Dedifferentiated amniotic fluid mesenchymal stem cell (primary cell): ENCODE results near the gene ENTPD8.

ENCODE experiments used
- DNase-seq: peaks from one replicate; pipeline ENCODE4 v3.0.0-alpha.2; 2016; ENCODE audit errors: extremely low spot score

ENTPD8 gene

DNA sequence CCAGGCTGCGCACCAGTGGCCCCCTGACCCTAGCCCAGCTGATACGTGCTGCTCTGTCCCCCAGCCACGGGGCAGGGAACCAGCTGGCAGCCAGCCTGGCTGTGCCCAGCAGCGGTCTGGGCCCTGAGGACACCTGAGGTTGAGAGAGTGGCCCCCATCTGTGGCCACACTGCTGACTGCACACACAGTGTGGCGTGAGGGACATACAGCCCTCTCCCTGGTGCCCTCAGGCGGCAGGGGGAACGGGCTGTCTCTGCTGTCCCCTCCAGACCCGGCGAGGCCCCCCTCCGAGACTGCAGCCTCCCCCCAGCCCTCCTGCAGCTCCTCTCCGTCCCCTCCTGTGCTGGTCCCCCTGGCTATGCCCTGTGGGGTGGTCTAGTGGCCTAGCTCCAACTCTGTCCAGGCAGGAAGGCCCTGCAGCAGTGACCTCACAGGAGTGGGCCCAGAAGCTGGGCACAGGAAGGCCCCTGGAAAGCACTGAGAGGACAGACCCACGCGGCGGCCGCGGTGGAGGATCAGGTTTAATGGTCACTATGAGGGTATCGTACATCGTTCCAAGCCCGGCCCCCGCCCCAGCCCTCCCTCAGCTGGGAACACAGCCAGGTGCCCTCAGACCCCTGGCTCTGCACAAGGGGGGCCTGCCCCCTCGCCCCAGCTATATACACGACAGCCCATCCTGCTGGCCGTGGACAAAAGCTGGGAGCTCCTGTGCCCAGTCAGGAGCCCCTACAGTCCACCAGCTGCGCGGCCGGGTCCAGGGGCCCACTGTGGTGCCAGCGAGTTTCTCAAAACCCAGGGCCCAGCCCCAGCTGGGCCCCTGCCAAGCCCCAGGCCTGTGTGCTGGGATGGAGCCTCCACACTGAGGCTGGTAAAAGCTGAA lies 6.8 kb upstream of the ENTPD8 start:
- DNase-seq: no peak

- DNase-seq: no peak
Observed at GRCh38 chr9:137446851-137447471, 5.8 kb upstream of the ENTPD8 start.

DNA sequence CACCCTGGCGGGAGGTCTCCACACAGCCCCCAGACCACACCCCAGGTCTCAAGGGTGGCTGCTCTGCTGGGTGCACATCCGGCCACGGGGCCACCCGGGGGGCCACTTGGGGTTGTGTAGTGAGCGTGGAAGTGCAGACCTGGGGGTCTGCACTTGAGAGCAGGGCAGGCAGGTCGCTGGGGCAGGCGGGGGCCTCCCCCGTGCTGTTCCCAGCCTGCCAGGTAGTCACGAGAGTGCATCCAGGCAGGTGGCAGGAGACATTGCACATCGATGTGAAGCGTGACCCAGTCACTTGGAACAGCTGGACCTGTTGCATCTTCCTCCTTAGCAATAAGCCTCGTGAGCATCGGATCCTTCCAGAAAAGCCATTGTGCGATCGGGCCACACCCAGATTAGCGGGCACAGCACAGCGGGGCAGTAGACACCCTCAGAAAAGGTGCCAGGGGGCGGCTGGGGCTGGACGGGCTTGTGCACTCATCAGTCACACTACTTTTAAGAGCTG lies 4.8 kb upstream of the ENTPD8 start:
- no peak for DNase-seq

DNA sequence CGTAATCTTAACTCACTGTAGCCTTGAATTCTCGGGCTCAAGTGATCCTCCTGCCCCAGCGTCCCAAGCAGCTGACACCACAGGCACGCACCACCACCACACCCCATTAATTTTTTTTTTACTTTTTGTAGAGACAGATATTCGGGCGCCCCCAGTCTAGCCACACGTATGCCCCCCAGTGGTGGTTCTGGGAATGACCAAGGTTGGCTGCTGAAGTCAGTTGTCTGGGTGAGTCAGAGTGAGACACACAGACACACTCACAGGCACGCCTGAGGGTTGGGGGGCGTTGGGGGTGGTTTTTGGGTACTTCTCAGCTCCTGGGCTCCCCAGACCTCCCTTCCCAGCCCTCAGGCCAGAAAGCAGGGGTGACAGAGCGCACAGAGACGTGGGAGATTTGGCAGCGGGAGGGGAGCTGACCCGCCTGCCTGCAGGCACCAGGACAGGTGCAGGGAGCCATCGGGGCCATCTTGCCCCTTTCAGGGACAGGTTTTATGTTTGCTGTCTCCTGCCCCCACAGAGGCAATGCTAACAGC lies 4.2 kb upstream of the ENTPD8 start:
- peak; percentile 68 for DNase-seq

GRCh38 chr9:137444106-137444790 lies 3.1 kb upstream of the ENTPD8 start:
- DNase-seq: no peak

- DNase-seq: no peak
Observed at GRCh38 chr9:137441935-137442321, 771 bp upstream of the ENTPD8 start.

DNA sequence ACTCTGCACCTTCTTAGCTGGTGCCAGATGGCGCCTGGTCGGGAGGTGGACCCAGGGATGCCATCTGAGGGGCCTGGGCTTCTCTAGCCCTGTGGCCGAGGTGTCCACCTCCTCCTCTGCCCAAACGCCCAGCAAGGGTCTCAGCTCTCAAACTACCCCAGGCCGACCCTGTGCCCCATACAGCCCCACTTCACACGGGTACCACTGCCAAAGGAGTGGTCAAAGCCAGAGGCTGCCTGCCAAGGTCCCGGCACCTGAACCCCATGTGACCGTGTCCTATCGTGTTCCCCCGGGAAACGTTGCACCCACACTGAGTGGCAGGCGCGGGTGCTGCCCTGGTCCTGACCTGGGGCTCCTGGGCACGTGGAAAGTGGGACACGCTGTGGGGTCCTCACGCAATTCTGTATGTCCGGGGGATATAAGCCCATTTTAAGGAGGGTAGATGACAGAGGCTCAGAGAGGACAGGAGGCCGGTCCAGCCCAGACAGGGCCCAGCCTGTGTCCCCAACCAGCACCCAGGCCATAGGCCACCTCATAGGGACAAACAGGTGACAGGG lies 1.9 kb downstream of the ENTPD8 start:
- no peak for DNase-seq

- DNase-seq: no peak
Observed at GRCh38 chr9:137438591-137439157, 2.5 kb downstream of the ENTPD8 start.

GRCh38 chr9:137437691-137438590 lies 3.2 kb downstream of the ENTPD8 start:
- DNase-seq: no peak

DNA sequence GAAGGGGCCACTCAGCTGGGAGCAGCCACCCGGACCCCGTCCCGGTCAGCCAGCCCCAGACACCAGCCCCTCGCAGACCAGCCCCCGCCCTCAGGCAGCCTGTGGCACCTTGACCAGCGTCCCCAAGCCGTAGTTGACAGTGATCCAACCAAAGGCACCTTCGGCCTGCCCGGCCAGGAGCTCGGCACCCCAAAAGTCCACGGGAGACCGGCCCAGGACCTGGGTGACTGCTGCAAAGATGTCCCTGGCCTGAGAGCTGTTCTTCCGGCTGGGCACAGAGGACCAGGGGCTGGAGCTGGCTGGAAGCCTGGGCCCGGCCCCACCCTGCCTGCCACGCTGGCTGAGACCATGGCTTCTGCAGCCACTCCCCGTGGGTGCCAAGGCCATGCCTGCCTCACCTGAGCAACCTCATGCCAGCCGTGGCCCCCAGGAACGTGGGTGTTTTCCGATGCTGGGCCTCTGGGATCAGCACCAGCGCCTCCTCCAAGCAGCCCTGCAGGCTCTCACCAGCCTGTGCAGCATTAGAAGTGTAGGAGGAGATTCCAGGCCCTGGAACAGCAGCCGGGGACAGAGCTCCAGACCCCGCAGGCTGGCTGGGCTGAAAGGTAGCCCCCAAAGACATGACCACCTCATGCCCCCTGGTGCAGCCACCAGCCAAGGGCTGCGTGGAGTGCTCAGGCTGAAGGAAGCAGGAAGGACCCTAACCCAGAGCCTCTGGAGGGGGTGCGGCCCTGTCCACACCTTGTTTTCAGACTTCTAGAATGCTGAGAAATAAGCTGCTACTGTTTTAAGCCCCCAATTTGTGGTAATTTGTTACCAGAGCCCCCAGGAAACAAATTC lies 4.2 kb downstream of the ENTPD8 start:
- no peak for DNase-seq

DNA sequence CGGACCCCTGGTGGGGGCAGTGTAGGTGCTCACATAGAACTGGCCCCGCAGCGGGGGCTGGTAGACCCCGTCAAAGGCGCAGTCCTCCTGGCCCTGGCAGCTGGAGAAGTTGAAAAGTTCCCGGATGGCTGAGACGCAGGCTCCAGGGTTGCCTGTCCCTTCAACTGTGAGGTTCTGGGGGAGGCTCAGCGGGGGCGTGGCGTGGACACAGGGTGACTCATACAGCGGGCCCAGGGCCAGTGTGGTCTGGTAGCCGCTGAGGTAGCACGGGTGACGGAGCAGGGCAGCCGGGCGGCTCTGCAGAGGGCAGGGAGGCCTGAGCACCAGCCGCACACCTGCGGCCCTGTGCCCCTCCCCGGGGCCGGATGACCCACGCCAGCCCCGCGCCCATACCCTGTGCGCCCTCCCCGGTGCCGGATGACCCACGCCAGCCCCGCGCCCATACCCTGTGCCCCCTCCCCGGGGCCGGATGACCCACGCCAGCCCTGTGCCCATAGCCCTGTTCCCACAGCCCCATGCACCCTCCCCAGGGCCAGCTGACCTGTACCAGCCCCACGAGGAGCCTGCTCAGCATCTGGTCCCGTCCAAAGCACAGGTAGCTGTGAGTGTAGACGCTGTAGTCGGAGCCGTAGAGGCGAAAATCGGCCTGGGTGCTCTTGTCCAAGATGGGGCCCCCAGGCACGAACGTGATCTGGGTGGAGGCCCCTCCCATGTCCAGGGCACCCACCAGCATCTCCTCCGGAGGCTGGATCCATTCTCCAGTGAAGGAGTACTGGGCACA lies 5.0 kb downstream of the ENTPD8 start:
- DNase-seq: no peak

GRCh38 chr9:137435381-137435891 lies 5.7 kb downstream of the ENTPD8 start:
- no peak for DNase-seq

DNA sequence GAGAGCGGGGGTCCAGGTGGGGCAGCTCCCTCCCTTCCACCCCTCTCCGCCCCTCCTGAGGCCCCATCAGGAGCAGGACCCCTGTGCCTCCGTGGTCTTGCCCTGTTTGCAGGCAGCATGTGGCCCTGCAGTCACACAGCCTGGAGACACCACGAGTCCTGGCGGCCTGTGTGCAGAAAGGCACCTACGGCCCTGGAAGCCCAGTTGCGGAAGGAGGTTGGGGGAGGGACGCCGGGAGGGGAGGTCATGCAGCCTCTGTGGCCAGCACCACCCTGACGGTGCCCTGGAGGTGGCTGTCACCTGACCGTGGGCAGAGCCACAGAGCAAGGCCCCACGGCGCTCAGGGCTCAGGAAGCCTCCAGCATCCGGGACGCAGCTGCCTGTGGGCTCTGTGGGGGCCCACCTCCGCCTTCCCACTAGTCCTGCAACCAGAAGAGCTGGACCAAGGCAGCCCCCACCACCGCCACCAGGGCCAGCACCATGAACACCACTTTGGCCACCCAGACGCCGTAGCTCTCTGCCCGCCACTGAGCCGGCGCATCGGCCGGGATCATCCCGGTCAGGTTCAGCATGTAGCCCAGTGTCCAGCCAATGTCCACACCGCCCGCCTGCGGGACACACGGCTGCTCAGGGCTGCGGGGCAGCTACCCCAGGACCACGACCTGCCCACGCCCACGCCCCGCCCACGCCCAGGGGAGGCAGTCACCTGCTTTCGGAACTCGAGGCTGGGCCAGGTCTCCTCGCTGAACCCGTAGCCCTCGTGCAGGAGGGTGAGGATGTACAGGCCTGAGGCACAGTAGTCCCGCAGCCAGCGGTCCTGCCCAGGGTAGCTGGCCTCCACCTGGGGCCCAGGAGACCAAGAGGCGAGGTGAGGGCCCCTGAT lies 6.4 kb downstream of the ENTPD8 start:
- no peak for DNase-seq

- no peak for DNase-seq
Observed at GRCh38 chr9:137433916-137434431, 7.2 kb downstream of the ENTPD8 start.

GRCh38 chr9:137433349-137433915 lies 7.7 kb downstream of the ENTPD8 start:
- no peak for DNase-seq

DNA sequence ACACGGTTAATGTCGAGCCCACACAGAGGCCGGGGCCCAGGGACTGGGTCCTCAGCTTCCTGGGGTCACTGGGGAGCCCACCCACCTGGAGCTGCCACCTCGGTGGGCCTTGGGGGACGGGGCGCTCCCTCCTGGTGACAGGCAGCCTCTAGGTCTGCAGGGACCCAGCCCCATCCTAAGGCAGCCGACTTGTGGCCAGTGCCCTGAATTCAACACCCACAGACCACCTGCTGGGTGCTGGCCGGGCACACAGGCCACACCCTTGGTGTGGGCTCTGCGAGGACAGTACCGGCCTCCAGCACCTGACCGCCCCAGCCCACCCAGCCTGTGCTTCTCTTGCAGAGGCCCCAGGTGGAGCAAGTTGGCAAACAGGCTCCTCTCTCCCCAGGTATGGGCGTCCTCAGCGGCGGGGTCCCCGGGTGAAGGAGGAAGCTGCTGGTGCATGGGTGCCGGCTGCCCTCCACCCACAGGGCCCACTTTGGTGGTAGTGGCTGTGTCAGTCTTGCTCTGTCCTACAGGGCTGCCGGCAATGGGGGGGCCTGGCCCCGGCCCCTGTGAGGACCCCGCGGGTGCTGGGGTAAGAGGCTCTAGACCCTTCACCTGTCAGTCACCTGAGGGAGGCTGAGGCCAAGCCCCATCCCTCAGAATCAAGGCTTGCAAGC lies 8.3 kb downstream of the ENTPD8 start:
- no peak for DNase-seq
